ENCODE results near the gene TPCN2.
A peak's percentile ranks its signal among the peaks of the same experiment; 100 is the strongest.

Gene TPCN2

GRCh38 chr11:69140635-69141034 lies 91.9 kb downstream of the TPCN2 start:
- Histone ChIP-seq H3K27me3 (ENCODE audit: insufficient read depth, low read length, poor library complexity) (no peaks in the 10 kb centered on the region), H3K9ac (ENCODE audit: low read length) (no peak overlapping the region), H3K18ac (ENCODE audit: low read length) (no peak overlapping the region), H3K36me3 (ENCODE audit: control insufficient read depth, insufficient read depth, low read length) (no peaks in the 10 kb centered on the region), H3K27ac (ENCODE audit: low read depth, low read length) (no peak overlapping the region), H3K4me2 (ENCODE audit: low read length) (no peak overlapping the region), H2BK120ac (ENCODE audit: low read depth, low read length) (no peak overlapping the region), H3K4me3 (ENCODE audit: low read length) (no peak overlapping the region), H3K79me2 (ENCODE audit: control insufficient read depth, insufficient read depth, low read length) (no peaks in the 10 kb centered on the region), H4K5ac (ENCODE audit: low read length) (no peak overlapping the region), H2BK15ac (replicated peaks; ENCODE audit: low read depth) (no peak overlapping the region), H3K79me1 (ENCODE audit: low read length) (no peaks in the 10 kb centered on the region), H3K4me1 (ENCODE audit: control insufficient read depth, low read depth, low read length) (no peaks in the 10 kb centered on the region), H2BK5ac (ENCODE audit: low read length) (no peak overlapping the region), H3K56ac (ENCODE audit: low read length) (no peak overlapping the region), H3K4ac (ENCODE audit: low read depth, low read length) (no peak overlapping the region), H2AK5ac (ENCODE audit: low read length) (no peak overlapping the region), H4K8ac (ENCODE audit: low read depth, low read length) (no peak overlapping the region), H3K23ac (ENCODE audit: low read length) (no peak overlapping the region)
- no CpG with 5 or more reads among the region's 5 CpGs for WGBS (ENCODE audit: extremely low coverage, insufficient coverage, low lambda C conversion rate)
- DNase-seq, result no peak

- H3K36me3 ChIP-seq (ENCODE audit: control insufficient read depth, insufficient read depth, low read length), result no peaks in the 10 kb centered on the region
- no peak overlapping the region for H3K9ac ChIP-seq (ENCODE audit: low read length)
- no peak overlapping the region for H3K18ac ChIP-seq (ENCODE audit: low read length)
- no peak overlapping the region for H3K23ac ChIP-seq (ENCODE audit: low read length)
- H3K4me3 ChIP-seq (ENCODE audit: low read length), result no peak overlapping the region
- H3K4me2 ChIP-seq (ENCODE audit: low read length), result no peak overlapping the region
- no peak overlapping the region for H2BK120ac ChIP-seq (ENCODE audit: low read depth, low read length)
- WGBS (ENCODE audit: extremely low coverage, insufficient coverage, low lambda C conversion rate), result no CpG with 5 or more reads among the region's 8 CpGs
- no peak overlapping the region for H2BK5ac ChIP-seq (ENCODE audit: low read length)
- H4K8ac ChIP-seq (ENCODE audit: low read depth, low read length), result no peak overlapping the region
- no peak overlapping the region for H3K4ac ChIP-seq (ENCODE audit: low read depth, low read length)
- no peaks in the 10 kb centered on the region for H3K79me1 ChIP-seq (ENCODE audit: low read length)
- H2AK5ac ChIP-seq (ENCODE audit: low read length), result no peak overlapping the region
- H3K56ac ChIP-seq (ENCODE audit: low read length), result no peak overlapping the region
- no peaks in the 10 kb centered on the region for H3K79me2 ChIP-seq (ENCODE audit: control insufficient read depth, insufficient read depth, low read length)
- no peak for DNase-seq
- H3K27ac ChIP-seq (ENCODE audit: low read depth, low read length), result no peak overlapping the region
- H3K27me3 ChIP-seq (ENCODE audit: insufficient read depth, low read length, poor library complexity), result no peaks in the 10 kb centered on the region
- H3K4me1 ChIP-seq (ENCODE audit: control insufficient read depth, low read depth, low read length), result no peaks in the 10 kb centered on the region
- H2BK15ac ChIP-seq (replicated peaks; ENCODE audit: low read depth), result no peak overlapping the region
- H4K5ac ChIP-seq (ENCODE audit: low read length), result no peak overlapping the region
These were observed 93.0 kb downstream of the TPCN2 start for GRCh38 chr11:69141742-69142141.

- no peak overlapping the region for H3K4ac ChIP-seq (ENCODE audit: low read depth, low read length)
- no peak overlapping the region for H4K8ac ChIP-seq (ENCODE audit: low read depth, low read length)
- H2AK5ac ChIP-seq (ENCODE audit: low read length), result no peak overlapping the region
- H3K23ac ChIP-seq (ENCODE audit: low read length), result no peak overlapping the region
- H3K27me3 ChIP-seq (ENCODE audit: insufficient read depth, low read length, poor library complexity), result no peaks in the 10 kb centered on the region
- no peaks in the 10 kb centered on the region for H3K36me3 ChIP-seq (ENCODE audit: control insufficient read depth, insufficient read depth, low read length)
- H2BK5ac ChIP-seq (ENCODE audit: low read length), result no peak overlapping the region
- no peak overlapping the region for H4K5ac ChIP-seq (ENCODE audit: low read length)
- H3K4me1 ChIP-seq (ENCODE audit: control insufficient read depth, low read depth, low read length), result no peaks in the 10 kb centered on the region
- H3K9ac ChIP-seq (ENCODE audit: low read length), result no peak overlapping the region
- no peak overlapping the region for H3K56ac ChIP-seq (ENCODE audit: low read length)
- no peak overlapping the region for H3K4me2 ChIP-seq (ENCODE audit: low read length)
- H3K4me3 ChIP-seq (ENCODE audit: low read length), result no peak overlapping the region
- no peaks in the 10 kb centered on the region for H3K79me2 ChIP-seq (ENCODE audit: control insufficient read depth, insufficient read depth, low read length)
- H3K18ac ChIP-seq (ENCODE audit: low read length), result no peak overlapping the region
- no CpG with 5 or more reads among the region's 2 CpGs for WGBS (ENCODE audit: extremely low coverage, insufficient coverage, low lambda C conversion rate)
- DNase-seq, result peak; percentile 22
- H2BK120ac ChIP-seq (ENCODE audit: low read depth, low read length), result no peak overlapping the region
- H3K27ac ChIP-seq (ENCODE audit: low read depth, low read length), result no peak overlapping the region
- no peaks in the 10 kb centered on the region for H3K79me1 ChIP-seq (ENCODE audit: low read length)
- no peak overlapping the region for H2BK15ac ChIP-seq (replicated peaks; ENCODE audit: low read depth)
These were observed 94.2 kb downstream of the TPCN2 start for GRCh38 chr11:69142895-69143294.

- H3K4me1 ChIP-seq (ENCODE audit: control insufficient read depth, low read depth, low read length), result no peaks in the 10 kb centered on the region
- no peak overlapping the region for H3K4ac ChIP-seq (ENCODE audit: low read depth, low read length)
- H3K27ac ChIP-seq (ENCODE audit: low read depth, low read length), result no peak overlapping the region
- no peak overlapping the region for H3K23ac ChIP-seq (ENCODE audit: low read length)
- no peak overlapping the region for H2BK120ac ChIP-seq (ENCODE audit: low read depth, low read length)
- H3K27me3 ChIP-seq (ENCODE audit: insufficient read depth, low read length, poor library complexity), result no peaks in the 10 kb centered on the region
- H2BK15ac ChIP-seq (replicated peaks; ENCODE audit: low read depth), result no peak overlapping the region
- no peaks in the 10 kb centered on the region for H3K79me1 ChIP-seq (ENCODE audit: low read length)
- H4K5ac ChIP-seq (ENCODE audit: low read length), result no peak overlapping the region
- no CpG with 5 or more reads among the region's 7 CpGs for WGBS (ENCODE audit: extremely low coverage, insufficient coverage, low lambda C conversion rate)
- H3K4me2 ChIP-seq (ENCODE audit: low read length), result no peak overlapping the region
- H3K36me3 ChIP-seq (ENCODE audit: control insufficient read depth, insufficient read depth, low read length), result no peaks in the 10 kb centered on the region
- no peak for DNase-seq
- H2AK5ac ChIP-seq (ENCODE audit: low read length), result no peak overlapping the region
- no peak overlapping the region for H2BK5ac ChIP-seq (ENCODE audit: low read length)
- no peak overlapping the region for H3K56ac ChIP-seq (ENCODE audit: low read length)
- no peaks in the 10 kb centered on the region for H3K79me2 ChIP-seq (ENCODE audit: control insufficient read depth, insufficient read depth, low read length)
- H4K8ac ChIP-seq (ENCODE audit: low read depth, low read length), result no peak overlapping the region
- H3K9ac ChIP-seq (ENCODE audit: low read length), result no peak overlapping the region
- no peak overlapping the region for H3K4me3 ChIP-seq (ENCODE audit: low read length)
- no peak overlapping the region for H3K18ac ChIP-seq (ENCODE audit: low read length)
These were observed 95.8 kb downstream of the TPCN2 start for GRCh38 chr11:69144316-69145049.

- H3K79me1 ChIP-seq (ENCODE audit: low read length), result no peaks in the 10 kb centered on the region
- WGBS (ENCODE audit: extremely low coverage, insufficient coverage, low lambda C conversion rate), result no CpG with 5 or more reads among the region's 4 CpGs
- no peak overlapping the region for H2BK120ac ChIP-seq (ENCODE audit: low read depth, low read length)
- H3K23ac ChIP-seq (ENCODE audit: low read length), result no peak overlapping the region
- H3K4me2 ChIP-seq (ENCODE audit: low read length), result no peak overlapping the region
- H3K4me1 ChIP-seq (ENCODE audit: control insufficient read depth, low read depth, low read length), result no peaks in the 10 kb centered on the region
- no peak overlapping the region for H3K9ac ChIP-seq (ENCODE audit: low read length)
- H3K4ac ChIP-seq (ENCODE audit: low read depth, low read length), result no peak overlapping the region
- H3K27ac ChIP-seq (ENCODE audit: low read depth, low read length), result no peak overlapping the region
- H4K5ac ChIP-seq (ENCODE audit: low read length), result no peak overlapping the region
- H4K8ac ChIP-seq (ENCODE audit: low read depth, low read length), result no peak overlapping the region
- H3K36me3 ChIP-seq (ENCODE audit: control insufficient read depth, insufficient read depth, low read length), result no peaks in the 10 kb centered on the region
- no peak overlapping the region for H3K18ac ChIP-seq (ENCODE audit: low read length)
- H2AK5ac ChIP-seq (ENCODE audit: low read length), result no peak overlapping the region
- DNase-seq, result no peak
- no peak overlapping the region for H3K56ac ChIP-seq (ENCODE audit: low read length)
- H3K27me3 ChIP-seq (ENCODE audit: insufficient read depth, low read length, poor library complexity), result no peaks in the 10 kb centered on the region
- H2BK5ac ChIP-seq (ENCODE audit: low read length), result no peak overlapping the region
- H3K4me3 ChIP-seq (ENCODE audit: low read length), result no peak overlapping the region
- no peaks in the 10 kb centered on the region for H3K79me2 ChIP-seq (ENCODE audit: control insufficient read depth, insufficient read depth, low read length)
- H2BK15ac ChIP-seq (replicated peaks; ENCODE audit: low read depth), result no peak overlapping the region
These were observed 96.3 kb downstream of the TPCN2 start for GRCh38 chr11:69145050-69145380.

- no peak overlapping the region for H3K4me3 ChIP-seq (ENCODE audit: low read length)
- no peak overlapping the region for H3K9ac ChIP-seq (ENCODE audit: low read length)
- H4K5ac ChIP-seq (ENCODE audit: low read length), result no peak overlapping the region
- no peak overlapping the region for H2BK120ac ChIP-seq (ENCODE audit: low read depth, low read length)
- no peaks in the 10 kb centered on the region for H3K79me1 ChIP-seq (ENCODE audit: low read length)
- no peak overlapping the region for H2BK5ac ChIP-seq (ENCODE audit: low read length)
- no peak overlapping the region for H3K56ac ChIP-seq (ENCODE audit: low read length)
- H2AK5ac ChIP-seq (ENCODE audit: low read length), result no peak overlapping the region
- no CpG with 5 or more reads among the region's 13 CpGs for WGBS (ENCODE audit: extremely low coverage, insufficient coverage, low lambda C conversion rate)
- no peak for DNase-seq
- H3K27me3 ChIP-seq (ENCODE audit: insufficient read depth, low read length, poor library complexity), result no peaks in the 10 kb centered on the region
- H3K4me2 ChIP-seq (ENCODE audit: low read length), result no peak overlapping the region
- H2BK15ac ChIP-seq (replicated peaks; ENCODE audit: low read depth), result no peak overlapping the region
- peaks cover 2% of the 10 kb centered on the region for H3K4me1 ChIP-seq (ENCODE audit: control insufficient read depth, low read depth, low read length)
- H3K27ac ChIP-seq (ENCODE audit: low read depth, low read length), result no peak overlapping the region
- H3K36me3 ChIP-seq (ENCODE audit: control insufficient read depth, insufficient read depth, low read length), result no peaks in the 10 kb centered on the region
- H4K8ac ChIP-seq (ENCODE audit: low read depth, low read length), result no peak overlapping the region
- H3K23ac ChIP-seq (ENCODE audit: low read length), result no peak overlapping the region
- no peak overlapping the region for H3K18ac ChIP-seq (ENCODE audit: low read length)
- H3K79me2 ChIP-seq (ENCODE audit: control insufficient read depth, insufficient read depth, low read length), result no peaks in the 10 kb centered on the region
- no peak overlapping the region for H3K4ac ChIP-seq (ENCODE audit: low read depth, low read length)
These were observed 99.6 kb downstream of the TPCN2 start for GRCh38 chr11:69148377-69148762.

Measured in mesendoderm (in vitro differentiated cells).